Measurements from ENCODE around the gene PRPF38B. TPM values are rescaled to one million over a fixed set of nuclear protein-coding genes. Genes with fewer than 3 reads are reported as not detected.

PRPF38B gene
- total and polyA plus RNA-seq, 2 of the 4 experiments (the other 2 are of a cell fraction) = 9.0 to 19.3 TPM

GRCh38 chr1:108663074-108663473, 29.0 kb upstream of the PRPF38B start:
- Histone ChIP-seq H3K9me3 (ENCODE audit: control insufficient read depth, insufficient read depth, low read length) (no peaks in the 10 kb centered on the region), H3K4me2 (ENCODE audit: low read depth, low read length) (no peak overlapping the region), H4K91ac (ENCODE audit: insufficient read depth, low read depth, low read length) (no peak overlapping the region), H2BK120ac (ENCODE audit: low read depth, low read length) (no peak overlapping the region), H2BK5ac (ENCODE audit: low read depth, low read length, poor library complexity, severe bottlenecking) (no peak overlapping the region), H3K4ac (ENCODE audit: low read depth, low read length) (no peak overlapping the region), H2BK20ac (ENCODE audit: low read depth, low read length) (no peak overlapping the region), H3K23ac (ENCODE audit: low read depth, low read length) (no peak overlapping the region), H3K36me3 (ENCODE audit: control insufficient read depth, insufficient read depth, low read length) (no peaks in the 10 kb centered on the region), H3K4me1 (ENCODE audit: control insufficient read depth, insufficient read depth, low read length) (peaks cover 2% of the 10 kb centered on the region; the same call in 1 of the 2 replicates), H3K9me1 (ENCODE audit: insufficient read depth, low read length) (no peaks in the 10 kb centered on the region), H3K18ac (ENCODE audit: low read depth, low read length) (no peak overlapping the region), H2BK15ac (ENCODE audit: low read depth, low read length) (no peak overlapping the region), H3K27me3 (ENCODE audit: control insufficient read depth, insufficient read depth, low read length) (no peaks in the 10 kb centered on the region), H3K4me3 (ENCODE audit: insufficient read depth, low read depth, low read length) (no peak overlapping the region), H4K20me1 (ENCODE audit: insufficient read depth, low read length) (no peaks in the 10 kb centered on the region), H2AFZ (replicated peaks; ENCODE audit: low read length, poor library complexity) (no peak overlapping the region), H3K14ac (replicated peaks; ENCODE audit: low read depth, low read length) (no peak overlapping the region), H3K9ac (ENCODE audit: low read depth, low read length) (no peak overlapping the region), H2AK9ac (replicated peaks; ENCODE audit: low read depth, low read length, poor library complexity) (no peak overlapping the region), H3K27ac (ENCODE audit: insufficient read depth, low read length) (no peak overlapping the region), H3K56ac (ENCODE audit: extremely low read depth, insufficient read depth, low read length) (no peak overlapping the region), H2AK5ac (ENCODE audit: low read depth, low read length) (no peak overlapping the region), H4K5ac (ENCODE audit: low read depth, low read length) (no peak overlapping the region), H4K8ac (ENCODE audit: low read depth in 2 of 2, low read length in 2 of 2) (no peak overlapping the region), H3K79me1 (ENCODE audit: low read depth in 1 of 2, low read length in 2 of 2) (no peaks in the 10 kb centered on the region)
- no CpG with 5 or more reads among the region's 2 CpGs for WGBS, 2 experiments (ENCODE audit: extremely low coverage in 2 of 2, insufficient read length in 1 of 2)
- no peak for TF ChIP-seq POLR2A (IDR thresholded peaks at IDR 0.05; ENCODE audit: low read depth, low read length)
- TF ChIP-seq CTCF (conservative IDR thresholded peaks at IDR 0.05; ENCODE audit: low read depth, low read length) = no peak
- no peak for TF ChIP-seq MAZ (IDR thresholded peaks at IDR 0.05; ENCODE audit: borderline replicate concordance, low read depth, low read length)
- no peak for TF ChIP-seq CEBPB (IDR thresholded peaks at IDR 0.05; ENCODE audit: low read depth, low read length)
- TF ChIP-seq NFE2L2 (IDR thresholded peaks at IDR 0.05; ENCODE audit: low read depth, low read length) = no peak
- TF ChIP-seq BHLHE40 (IDR thresholded peaks at IDR 0.05; ENCODE audit: low read depth, low read length) = no peak
- TF ChIP-seq RAD21 (IDR thresholded peaks at IDR 0.05; ENCODE audit: low read length) = no peak
- no peak for TF ChIP-seq FOS (IDR thresholded peaks at IDR 0.05; ENCODE audit: low read depth, low read length)
- CTCF ChIA-PET = no interaction called here
- dilution Hi-C loops (cut with HindIII; ENCODE audit: low sequenced_read_pairs, unreplicated experiment) (no loop called here), intact Hi-C loops (cut with micrococcal nuclease) (no loop called here), in situ Hi-C loops (cut with MboI; ENCODE audit: low sequenced_read_pairs) (no loop called here)
- BruUV-seq (replicated peaks) = no TSS peak
- no peak for ATAC-seq (ENCODE audit: low read depth)
- POLR2A ChIA-PET (ENCODE audit: unreplicated experiment) = interaction anchor here (1.1 kb wide), 1 partner anchor 29 kb away, joined by 4 read pairs; the partner anchor contains the start of gene PRPF38B
- DNase-seq = no peak

Data from IMR-90 (cell line).